Breast epithelium (tissue), 3 donors: ENCODE measurements around the gene SNRPD3.
"Not testable (repeated sequence)": the region's sequence is repeated elsewhere in the genome, so short reads cannot be mapped to it uniquely, and the experiment has no call there.

Experiments
- POLR2A ChIP-seq: fragments of 450-650 bp; IDR thresholded peaks from one replicate; pipeline ENCODE4 v1.6.1; 2016; ENCODE audit warnings: antibody characterized with exemption, mild to moderate bottlenecking, moderate library complexity
- POLR2AphosphoS5 ChIP-seq, 3 donors: sonication (generic); formaldehyde crosslinking; IDR thresholded peaks; one replicate each; pipeline ENCODE4 v1.6.1; 2017; ENCODE audit warnings: antibody characterized with exemption in 3 of 3
- TF ChIP-seq, protein P1 (sequence below), 3 donors: fragments of 450-650 bp; IDR thresholded peaks; one replicate each; pipeline ENCODE4 v1.5.1; 2016 to 2017; ENCODE audit warnings: antibody characterized with exemption in 3 of 3, mild to moderate bottlenecking in 3 of 3, moderate library complexity in 3 of 3

DNA sequence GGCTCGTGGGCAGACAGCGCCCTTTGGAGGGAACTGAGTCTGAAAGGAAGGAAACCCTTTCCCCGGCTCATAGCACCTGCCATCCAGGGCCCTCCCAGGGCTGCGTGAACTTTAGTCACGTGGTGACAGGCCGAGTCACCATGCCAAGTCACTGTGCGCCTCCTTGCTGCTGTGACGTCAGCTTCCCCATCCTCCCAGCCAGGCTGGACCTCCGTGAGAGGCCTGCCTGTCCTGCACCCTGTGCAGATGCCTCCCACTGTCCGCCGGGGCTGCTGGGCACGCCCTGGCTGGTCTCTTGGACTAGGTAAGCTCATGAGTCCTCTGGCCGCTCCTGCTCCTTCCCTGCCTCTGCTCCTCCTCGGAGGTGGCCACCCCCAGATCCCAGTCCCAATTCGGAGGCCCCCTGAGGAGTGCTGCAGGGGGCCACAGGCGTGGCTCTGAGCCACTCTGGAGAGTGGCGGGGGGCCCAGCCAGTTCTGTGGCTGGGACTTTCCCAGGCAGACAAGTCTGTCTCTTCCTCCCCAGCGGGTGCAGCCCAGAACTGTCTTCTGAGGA is 51.7 kb downstream of the SNRPD3 start:
- TF ChIP-seq, protein P1, sequence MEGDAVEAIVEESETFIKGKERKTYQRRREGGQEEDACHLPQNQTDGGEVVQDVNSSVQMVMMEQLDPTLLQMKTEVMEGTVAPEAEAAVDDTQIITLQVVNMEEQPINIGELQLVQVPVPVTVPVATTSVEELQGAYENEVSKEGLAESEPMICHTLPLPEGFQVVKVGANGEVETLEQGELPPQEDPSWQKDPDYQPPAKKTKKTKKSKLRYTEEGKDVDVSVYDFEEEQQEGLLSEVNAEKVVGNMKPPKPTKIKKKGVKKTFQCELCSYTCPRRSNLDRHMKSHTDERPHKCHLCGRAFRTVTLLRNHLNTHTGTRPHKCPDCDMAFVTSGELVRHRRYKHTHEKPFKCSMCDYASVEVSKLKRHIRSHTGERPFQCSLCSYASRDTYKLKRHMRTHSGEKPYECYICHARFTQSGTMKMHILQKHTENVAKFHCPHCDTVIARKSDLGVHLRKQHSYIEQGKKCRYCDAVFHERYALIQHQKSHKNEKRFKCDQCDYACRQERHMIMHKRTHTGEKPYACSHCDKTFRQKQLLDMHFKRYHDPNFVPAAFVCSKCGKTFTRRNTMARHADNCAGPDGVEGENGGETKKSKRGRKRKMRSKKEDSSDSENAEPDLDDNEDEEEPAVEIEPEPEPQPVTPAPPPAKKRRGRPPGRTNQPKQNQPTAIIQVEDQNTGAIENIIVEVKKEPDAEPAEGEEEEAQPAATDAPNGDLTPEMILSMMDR (IDR thresholded peaks at IDR 0.05): not testable (repeated sequence)
- not testable (repeated sequence) for TF ChIP-seq POLR2A; POLR2AphosphoS5 (IDR thresholded peaks at IDR 0.05)
